K562 (cell line): Measurements from ENCODE around the gene CRLF2.
"Not testable (repeated sequence)": the region's sequence is repeated elsewhere in the genome, so short reads cannot be mapped to it uniquely, and the experiment has no call there.

ENCODE experiments used
- C11orf30 ChIP-seq: fragments of 450-650 bp; IDR thresholded peaks from 2 replicates; pipeline ENCODE4 v1.6.1; 2016; ENCODE audit warnings: low read depth, mild to moderate bottlenecking
- CTCF ChIP-seq, 3 experiments: IDR thresholded peaks in 2 of 3; conservative IDR thresholded peaks in 1 of 3; 2 replicates each; pipeline ENCODE4 v1.5.1; 2011 to 2012; ENCODE audit warnings: low read length in 3 of 3, mild to moderate bottlenecking in 3 of 3, control low read depth in 2 of 3, improper control_type of control experiment in 1 of 3, inconsistent platforms in 1 of 3, low read depth in 1 of 3, mixed read lengths in 1 of 3, moderate library complexity in 1 of 3; ENCODE audit not compliant: insufficient read depth in 2 of 3
- SP2 ChIP-seq: IDR thresholded peaks from 2 replicates; pipeline ENCODE4 v1.6.1; 2011; ENCODE audit warnings: mild to moderate bottlenecking, low read depth, low read length, moderate library complexity; ENCODE audit not compliant: poor library complexity, severe bottlenecking; ENCODE audit errors: extremely low read depth
- ZNF175 ChIP-seq: fragments of 200-800 bp; sonication (Bioruptor generic); IDR thresholded peaks from 2 replicates; pipeline ENCODE4 v1.6.1; 2016; ENCODE audit warnings: low read depth, mild to moderate bottlenecking, missing genetic modification characterization, missing compliant biosample characterization

GRCh38 chrX:1173435-1173834 is 39.0 kb downstream of the CRLF2 start:
- not testable (repeated sequence) for TF ChIP-seq CTCF (IDR thresholded peaks at IDR 0.05 in 2 of 3, conservative IDR thresholded peaks at IDR 0.05 in 1 of 3; ENCODE audit: insufficient read depth in 2 of 3, low read depth in 1 of 3, low read length in 3 of 3); ZNF175 (CRISPR knock-in tag); SP2; C11orf30
